GM21717 (cell line): ENCODE data around the gene CHST3.

Experiments
- ATAC-seq: cut with Tn5 transposase; IDR thresholded peaks from one replicate; pipeline ENCODE4 v1.9.1; 2021; ENCODE audit warnings: mild to moderate bottlenecking, moderate library complexity; ENCODE audit not compliant: unreplicated experiment

The CHST3 gene

DNA sequence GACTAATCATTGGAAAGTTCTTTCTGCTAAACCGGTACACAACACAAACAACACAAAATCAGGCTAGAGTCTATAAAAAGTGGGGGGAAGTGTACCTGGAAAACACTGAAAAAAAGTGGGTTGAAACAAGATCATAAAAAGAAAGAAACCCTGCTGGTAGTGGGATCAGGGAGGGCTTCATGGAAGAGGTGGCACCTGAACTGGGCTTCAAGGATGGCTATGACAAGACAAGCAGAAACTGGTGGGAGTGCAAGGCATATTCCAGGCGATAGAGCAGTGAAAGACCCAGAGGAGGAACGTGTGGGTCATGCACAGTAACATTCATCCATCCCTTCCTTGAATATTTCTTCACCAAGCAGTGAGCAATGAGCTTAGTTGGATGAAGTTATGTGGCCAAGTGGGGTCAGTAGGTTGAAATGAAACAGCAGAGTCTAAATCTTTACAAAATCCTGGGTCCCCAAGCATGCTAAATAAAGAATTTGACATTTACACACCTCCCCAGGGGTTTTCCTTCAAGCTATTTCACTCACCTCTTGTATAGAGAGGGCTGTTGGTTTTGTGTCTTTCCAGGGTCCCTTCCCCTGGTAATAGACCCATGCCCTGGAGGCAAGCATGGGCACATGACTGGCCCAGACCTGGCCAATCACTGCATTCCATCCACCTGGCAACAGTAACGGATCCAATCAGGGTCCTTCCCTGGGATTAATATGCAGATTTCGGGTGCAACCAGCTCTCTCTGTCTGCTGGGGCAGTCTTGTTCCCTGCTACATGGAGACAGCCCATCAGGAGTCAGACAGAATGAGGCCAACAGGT, 86.0 kb downstream of the CHST3 start:
- ATAC-seq = no peak

DNA sequence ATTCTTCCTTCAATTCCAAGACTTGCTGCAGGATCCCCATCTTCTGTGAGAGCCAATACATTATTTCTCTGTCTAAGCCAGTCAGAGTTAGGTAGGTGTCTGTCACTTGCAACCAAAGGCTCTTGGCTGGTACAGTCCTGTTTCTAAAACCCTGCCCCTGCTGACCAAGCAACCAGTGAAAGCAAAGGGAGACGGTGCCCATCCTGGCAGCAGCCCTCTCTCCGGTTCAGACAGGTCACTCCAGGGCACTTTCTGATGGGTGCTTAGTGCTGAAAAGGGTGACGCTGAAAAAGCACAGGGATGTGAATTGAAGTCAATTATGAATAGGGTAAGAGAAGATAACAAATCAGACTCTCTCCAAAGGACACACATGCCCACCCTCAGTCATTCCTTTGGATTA, 86.7 kb downstream of the CHST3 start:
- ATAC-seq = no peak

DNA sequence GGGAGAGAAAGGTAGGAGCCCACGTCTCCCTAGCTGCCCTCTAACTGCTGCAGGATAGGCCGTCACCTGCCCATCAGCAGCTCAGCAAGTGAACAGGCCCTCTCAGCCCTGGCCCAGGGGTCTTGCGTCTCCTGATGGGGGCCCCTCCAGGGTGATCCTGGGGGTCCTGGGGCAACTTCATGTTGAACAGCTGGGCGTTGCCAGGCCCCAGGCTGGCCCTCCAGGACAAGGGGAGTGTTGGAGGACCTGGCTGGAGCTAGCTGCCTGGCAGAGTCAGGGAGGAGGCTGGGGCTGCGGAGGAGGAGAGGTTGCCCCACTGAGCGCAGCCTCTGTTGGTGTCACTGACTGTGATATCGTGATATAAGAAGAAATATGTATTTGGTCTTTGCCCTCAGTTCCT, 89.5 kb downstream of the CHST3 start:
- no peak for ATAC-seq

DNA sequence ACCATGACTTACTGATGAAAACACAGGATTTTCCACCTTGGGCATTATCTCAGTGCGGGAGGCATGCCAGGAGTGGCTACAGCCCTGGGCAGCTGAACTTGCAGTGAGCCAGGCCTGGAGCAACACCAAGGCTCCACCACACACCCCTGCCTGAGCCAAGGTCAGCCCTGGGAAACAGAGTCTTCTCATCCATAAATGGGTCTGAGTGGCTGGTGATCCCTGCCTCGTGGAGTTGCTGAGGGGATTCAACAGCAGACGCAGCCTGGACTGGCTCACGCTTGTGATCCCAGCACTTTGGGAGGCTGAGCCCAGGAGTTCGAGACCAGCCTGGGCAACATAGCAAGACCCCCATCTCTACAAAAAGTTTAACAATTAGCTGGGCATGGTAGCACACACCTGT, 91.9 kb downstream of the CHST3 start:
- no peak for ATAC-seq

DNA sequence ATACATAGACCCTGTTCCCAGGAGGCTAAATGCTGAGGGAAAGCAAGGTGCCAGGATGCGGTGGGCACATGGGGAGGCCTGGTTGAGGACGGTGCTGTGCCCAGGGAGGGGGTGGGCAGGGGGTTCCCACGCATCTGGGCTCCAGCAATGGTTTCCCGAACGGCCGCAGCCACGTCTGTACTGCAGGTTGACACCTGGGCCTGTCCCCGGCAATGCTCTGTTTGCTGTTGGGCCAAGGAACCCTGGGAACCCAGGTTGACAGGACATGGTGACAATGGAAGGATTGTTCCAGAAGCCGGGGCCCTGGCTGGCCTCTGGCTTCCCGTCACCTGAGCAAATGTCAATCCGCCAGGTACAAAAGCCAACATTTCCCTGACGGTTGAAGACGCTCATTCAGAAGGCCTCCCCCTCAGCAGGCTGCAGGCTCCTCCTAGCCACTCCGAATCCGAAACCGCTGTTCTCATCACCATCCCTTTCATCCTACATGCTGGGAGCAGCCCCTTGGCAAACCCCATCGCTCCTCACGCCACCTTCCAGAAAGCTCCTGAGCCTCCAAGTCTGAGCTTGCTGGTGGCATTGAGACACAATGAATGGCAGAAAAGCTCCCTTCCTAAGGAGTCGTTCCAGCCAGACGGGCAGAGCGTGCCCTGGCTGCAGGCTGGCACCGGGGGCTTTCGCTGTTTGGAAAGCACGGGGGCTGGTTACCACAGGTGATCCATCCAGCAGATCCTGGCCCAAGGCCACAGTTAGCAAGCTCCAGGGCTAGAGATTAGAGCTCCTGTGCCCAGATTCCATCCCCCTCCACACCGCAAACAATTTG, 92.9 kb downstream of the CHST3 start:
- ATAC-seq = no peak

DNA sequence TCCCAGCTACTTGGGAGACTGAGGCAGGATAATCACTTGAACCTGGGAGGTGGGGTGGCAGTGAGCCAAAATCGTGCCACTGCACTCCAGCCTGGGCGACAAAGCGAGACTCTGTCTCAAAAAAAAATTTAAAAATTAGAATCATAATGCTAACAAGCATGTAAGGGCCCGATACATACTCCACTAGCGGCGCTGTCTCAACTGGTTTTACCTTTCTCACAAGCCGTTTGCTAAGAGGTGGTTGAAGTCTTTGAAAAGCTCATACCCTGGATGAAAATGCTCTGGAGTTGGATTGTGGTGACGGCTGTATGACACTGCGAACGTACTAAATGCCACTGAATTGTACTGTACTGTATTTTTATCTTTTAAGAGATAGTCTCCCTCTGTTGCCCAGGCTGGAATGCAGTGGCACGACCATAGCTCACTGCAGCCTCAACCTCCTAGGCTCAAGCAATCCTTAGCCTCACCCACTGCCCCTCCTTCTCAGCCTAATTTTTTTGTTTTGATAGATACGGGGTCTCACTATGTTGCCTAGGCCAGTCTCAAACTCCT, 94.2 kb downstream of the CHST3 start:
- no peak for ATAC-seq

DNA sequence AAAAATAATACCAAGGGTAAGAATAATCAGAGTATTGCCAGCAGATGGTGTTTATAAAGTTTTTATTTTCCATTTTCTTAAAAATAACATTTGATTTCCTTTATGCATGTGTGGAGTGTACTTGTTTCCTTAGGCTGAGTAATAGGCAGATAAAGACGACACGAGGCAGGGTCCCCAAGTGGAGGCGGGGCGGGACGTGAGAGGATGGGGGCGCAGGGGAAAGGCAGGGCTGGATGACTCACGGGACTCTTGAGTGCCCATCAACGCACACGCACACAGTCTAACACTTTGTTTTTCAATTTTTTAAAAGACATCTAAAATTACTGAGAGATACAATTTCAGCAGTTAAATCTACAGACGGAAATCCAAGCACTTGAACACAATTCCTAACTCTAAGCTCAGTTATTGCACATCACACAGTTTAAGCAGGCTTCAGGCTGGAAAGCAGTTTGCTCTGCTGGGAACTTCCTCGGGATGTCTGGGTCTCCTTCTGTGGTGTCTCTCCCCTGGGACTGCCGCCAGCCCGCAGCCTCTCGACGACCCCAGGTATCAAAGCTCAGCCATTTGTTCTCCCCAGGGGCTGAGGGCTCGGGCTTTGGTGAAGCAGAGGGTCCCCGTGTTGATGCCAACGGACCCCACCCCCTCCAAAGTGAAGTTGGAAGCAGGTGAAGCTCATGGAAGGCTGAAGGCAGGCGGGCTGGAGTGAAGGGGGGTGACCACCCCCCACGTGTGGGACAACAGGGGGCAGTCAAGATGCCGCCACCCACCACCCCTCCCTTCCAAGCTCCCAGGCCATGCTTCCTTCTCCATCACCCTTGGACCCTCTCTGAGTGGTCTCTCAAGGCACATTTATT, 95.0 kb downstream of the CHST3 start:
- no peak for ATAC-seq

DNA sequence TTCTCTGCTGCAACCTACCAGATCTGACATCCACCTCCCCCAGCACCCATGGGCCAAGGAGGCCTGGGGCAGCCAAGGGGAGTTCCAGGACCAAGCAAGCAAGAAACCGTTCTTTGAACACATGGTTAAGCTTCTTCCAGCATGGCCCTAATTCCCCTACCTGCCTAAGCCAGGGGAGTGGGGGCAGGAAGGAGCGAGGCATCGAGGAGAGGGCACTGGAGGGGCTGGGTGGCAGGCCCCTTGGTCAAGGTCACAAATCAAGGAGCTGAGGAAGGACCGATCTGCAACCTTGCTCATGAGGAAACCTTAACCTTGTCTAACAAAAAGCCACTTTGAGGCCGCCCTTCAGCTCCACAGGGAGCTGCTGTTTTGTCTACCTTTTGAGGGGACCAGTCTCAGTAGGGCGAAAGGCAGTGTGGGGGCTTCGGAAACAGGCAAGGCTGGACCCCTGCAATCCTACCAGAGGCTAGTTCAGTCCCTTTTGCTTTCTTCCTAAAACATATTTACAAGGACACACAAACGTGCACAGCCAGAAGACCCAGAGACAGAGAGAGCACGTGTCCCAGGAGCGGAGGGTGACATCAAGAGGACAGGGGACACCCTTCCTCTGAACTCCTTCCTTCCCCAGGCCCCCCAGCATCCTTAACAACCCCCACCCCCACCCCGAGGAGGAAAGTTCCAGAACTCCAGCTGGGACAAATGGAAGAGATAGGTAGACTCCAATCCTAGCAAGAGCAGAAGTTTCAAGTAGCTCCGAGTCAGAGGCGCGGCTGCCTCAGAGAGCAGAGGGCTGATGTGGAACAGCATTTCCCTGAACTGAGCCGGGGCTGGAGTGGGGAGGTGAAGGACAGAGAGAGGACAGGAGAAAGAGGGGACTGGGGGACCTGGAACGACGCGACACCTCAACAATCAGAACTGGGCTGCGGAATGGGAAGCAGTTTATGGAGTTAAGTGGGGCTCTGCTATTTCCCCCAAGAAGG, 95.9 kb downstream of the CHST3 start:
- ATAC-seq = no peak

DNA sequence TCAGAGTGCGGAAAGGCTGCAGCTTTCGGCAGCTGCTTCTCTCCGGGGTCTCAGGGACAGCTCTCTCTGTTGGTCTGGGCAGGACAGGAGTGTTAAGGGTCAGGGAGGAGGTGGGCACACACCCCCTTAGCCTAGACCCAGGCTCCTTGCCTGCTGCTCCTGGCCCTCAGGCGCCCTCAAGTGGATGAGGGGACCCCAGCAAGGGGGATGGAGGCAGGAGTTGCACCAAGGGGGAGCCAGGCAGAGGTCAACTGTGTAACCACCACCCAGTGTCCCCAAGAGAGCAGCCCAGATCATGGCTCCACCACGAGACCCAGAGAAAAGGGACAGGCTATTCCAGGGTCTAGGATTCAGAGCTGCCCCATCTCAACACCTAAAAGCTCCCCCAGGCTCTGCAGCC, 97.3 kb downstream of the CHST3 start:
- no peak for ATAC-seq

DNA sequence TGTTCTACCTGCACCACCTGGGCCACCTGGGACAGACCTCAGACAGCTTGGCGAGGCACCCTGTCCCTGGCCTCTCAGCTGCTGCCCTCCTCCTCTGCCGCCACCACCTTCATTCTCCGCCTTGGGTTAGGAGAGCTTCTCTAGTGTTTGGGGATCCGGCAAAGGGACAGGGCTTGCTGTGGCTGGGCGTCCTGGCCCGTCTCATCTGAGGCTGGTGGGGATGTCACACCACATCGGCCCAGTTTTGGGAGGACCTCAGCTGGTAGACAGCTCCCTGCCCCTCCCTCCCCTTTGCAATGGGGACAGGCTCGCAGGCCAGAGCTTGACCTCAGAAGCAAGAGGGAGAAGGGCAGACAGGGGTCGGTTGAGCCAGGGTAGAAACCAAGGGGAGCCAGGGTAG, 97.7 kb downstream of the CHST3 start:
- no peak for ATAC-seq

DNA sequence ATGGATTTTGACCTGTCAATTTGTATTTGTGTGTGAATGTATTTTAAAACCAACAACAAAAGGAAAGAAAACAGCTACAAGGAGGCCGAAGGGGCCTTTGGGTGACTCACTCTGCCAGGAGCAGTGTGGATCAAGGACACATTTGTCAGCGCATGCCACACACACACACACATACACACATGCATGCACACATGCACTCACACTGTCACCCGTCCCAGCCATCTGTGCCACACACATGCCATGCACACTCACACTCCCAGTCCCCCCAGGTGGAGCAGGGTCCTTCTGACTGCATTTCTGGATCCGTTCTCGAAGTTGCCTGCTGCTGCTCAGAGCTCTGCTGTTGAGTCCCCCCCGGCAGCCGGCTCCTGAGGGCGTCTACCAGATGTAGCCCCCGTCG, 98.2 kb downstream of the CHST3 start:
- ATAC-seq = no peak
